Nephron progenitor cell (in vitro differentiated cells): Measurements from ENCODE around the gene PUM2.

Experiments
- DNase-seq: peaks from one replicate; pipeline ENCODE4 v3.0.0; 2021
- H3K27ac Mint-ChIP-seq: 2 replicates; pipeline ENCODE4 v1.8.0; 2021; ENCODE audit warnings: mild to moderate bottlenecking, moderate library complexity, mixed read lengths
- H3K27me3 Mint-ChIP-seq: 2 replicates; pipeline ENCODE4 v1.8.0; 2021; ENCODE audit warnings: mild to moderate bottlenecking, low read depth, mixed read lengths; ENCODE audit not compliant: poor library complexity
- H3K36me3 Mint-ChIP-seq: 2 replicates; pipeline ENCODE4 v1.8.0; 2021; ENCODE audit warnings: low read depth, mixed read lengths
- H3K4me1 Mint-ChIP-seq: 2 replicates; pipeline ENCODE4 v1.8.0; 2021; ENCODE audit warnings: mixed read lengths
- H3K4me3 Mint-ChIP-seq: 2 replicates; pipeline ENCODE4 v1.8.0; 2021; ENCODE audit warnings: mild to moderate bottlenecking, moderate library complexity, mixed read lengths
- H3K9me3 Mint-ChIP-seq: 2 replicates; pipeline ENCODE4 v1.8.0; 2021; ENCODE audit warnings: mild to moderate bottlenecking, moderate library complexity, mixed read lengths
- TF ChIP-seq, protein P1 (sequence below): fragments of 200-600 bp; sonication (generic); IDR thresholded peaks from 2 replicates; pipeline ENCODE4 v1.5.0; 2021; ENCODE audit warnings: antibody characterized with exemption

Gene PUM2

DNA sequence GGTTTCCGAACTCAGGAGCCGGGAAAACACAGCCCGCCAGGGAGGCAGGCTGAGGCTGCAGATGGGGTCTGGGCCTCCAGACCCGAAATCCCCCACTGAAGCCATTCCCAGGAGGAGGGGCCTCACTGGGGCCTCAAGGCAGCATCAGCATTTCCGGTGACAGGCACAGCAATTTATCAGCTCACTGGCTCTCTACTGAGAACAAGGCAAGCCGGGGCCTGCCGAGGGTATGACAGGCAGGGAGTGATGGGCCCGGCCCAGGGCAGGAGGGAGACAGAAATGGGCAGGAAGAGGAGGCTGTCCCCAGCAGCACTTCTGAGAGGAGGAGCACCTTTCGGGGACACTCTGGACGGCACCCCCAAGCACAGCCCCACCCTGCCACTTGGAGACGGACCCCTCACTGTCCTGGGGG is 138.2 kb downstream of the PUM2 start:
- no peaks in the 10 kb centered on the region for H3K36me3 Mint-ChIP-seq
- DNase-seq, result peak; percentile 57
- H3K4me1 Mint-ChIP-seq, result peaks cover 91% of the 10 kb centered on the region
- peak overlapping the region; percentile 39 for H3K27ac Mint-ChIP-seq
- H3K4me3 Mint-ChIP-seq, result peak overlapping the region; percentile 20
- peaks cover 16% of the 10 kb centered on the region for H3K27me3 Mint-ChIP-seq
- TF ChIP-seq, protein P1, sequence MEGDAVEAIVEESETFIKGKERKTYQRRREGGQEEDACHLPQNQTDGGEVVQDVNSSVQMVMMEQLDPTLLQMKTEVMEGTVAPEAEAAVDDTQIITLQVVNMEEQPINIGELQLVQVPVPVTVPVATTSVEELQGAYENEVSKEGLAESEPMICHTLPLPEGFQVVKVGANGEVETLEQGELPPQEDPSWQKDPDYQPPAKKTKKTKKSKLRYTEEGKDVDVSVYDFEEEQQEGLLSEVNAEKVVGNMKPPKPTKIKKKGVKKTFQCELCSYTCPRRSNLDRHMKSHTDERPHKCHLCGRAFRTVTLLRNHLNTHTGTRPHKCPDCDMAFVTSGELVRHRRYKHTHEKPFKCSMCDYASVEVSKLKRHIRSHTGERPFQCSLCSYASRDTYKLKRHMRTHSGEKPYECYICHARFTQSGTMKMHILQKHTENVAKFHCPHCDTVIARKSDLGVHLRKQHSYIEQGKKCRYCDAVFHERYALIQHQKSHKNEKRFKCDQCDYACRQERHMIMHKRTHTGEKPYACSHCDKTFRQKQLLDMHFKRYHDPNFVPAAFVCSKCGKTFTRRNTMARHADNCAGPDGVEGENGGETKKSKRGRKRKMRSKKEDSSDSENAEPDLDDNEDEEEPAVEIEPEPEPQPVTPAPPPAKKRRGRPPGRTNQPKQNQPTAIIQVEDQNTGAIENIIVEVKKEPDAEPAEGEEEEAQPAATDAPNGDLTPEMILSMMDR, result no peak
- H3K9me3 Mint-ChIP-seq, result no peaks in the 10 kb centered on the region

DNA sequence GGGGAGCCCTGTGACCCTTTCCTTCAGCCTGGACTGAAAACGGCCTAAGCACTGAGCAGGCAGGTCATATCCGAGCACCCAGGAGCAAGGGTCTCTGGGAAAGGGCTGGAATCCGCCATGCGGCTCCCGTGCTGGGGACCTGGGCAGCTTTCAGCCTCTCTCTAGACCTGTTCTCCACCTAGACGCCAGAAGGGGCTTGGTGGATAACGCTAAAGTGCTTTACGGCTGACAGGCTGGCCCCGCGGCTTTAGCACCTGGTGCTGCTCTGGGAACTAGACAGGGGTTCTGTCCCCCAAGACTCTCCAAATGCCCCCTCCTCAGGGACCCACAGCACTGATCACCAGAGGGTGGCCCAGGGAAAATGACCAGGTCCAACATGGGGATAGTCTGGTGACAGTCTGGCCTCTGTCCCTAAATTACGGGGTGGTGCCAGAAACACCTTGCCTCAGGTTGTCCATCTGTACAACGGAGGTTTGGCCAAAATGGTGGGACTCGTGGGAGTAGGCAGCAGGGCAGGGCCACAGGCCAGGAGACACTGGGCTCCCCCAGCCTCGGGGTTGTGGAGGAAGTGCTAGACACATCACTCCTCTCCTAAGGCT is 138.7 kb downstream of the PUM2 start:
- Mint-ChIP-seq H3K9me3 (no peaks in the 10 kb centered on the region), H3K4me3 (no peak overlapping the region), H3K36me3 (no peaks in the 10 kb centered on the region), H3K27me3 (peaks cover 13% of the 10 kb centered on the region), H3K4me1 (peaks cover 91% of the 10 kb centered on the region), H3K27ac (peak overlapping the region; percentile 39)
- no peak for DNase-seq
- TF ChIP-seq, protein P1, result no peak

DNA sequence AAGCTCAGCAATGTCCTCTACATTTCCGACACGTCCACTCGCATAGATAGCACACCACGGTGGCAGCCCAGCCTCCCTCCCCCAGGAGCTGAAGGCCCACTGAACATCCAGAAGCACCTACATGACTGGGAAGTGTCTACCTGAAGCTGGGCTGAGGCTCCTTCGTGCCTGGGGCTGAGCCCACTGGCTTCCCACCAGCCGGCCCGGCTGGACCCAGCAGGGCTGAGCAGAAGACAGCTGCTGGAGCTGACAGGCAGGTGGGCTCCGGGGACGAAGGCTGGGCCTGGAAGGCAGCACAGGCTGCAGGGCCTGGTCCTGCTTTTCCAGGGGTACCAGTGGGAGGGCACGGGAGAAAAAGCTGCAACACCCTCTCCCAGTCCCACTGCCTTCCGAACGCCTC is 139.2 kb downstream of the PUM2 start:
- Mint-ChIP-seq H3K36me3 (no peaks in the 10 kb centered on the region), H3K27ac (no peak overlapping the region), H3K4me1 (peaks cover 91% of the 10 kb centered on the region), H3K9me3 (no peaks in the 10 kb centered on the region), H3K4me3 (no peak overlapping the region), H3K27me3 (peaks cover 13% of the 10 kb centered on the region)
- DNase-seq, result no peak
- TF ChIP-seq, protein P1, result no peak

DNA sequence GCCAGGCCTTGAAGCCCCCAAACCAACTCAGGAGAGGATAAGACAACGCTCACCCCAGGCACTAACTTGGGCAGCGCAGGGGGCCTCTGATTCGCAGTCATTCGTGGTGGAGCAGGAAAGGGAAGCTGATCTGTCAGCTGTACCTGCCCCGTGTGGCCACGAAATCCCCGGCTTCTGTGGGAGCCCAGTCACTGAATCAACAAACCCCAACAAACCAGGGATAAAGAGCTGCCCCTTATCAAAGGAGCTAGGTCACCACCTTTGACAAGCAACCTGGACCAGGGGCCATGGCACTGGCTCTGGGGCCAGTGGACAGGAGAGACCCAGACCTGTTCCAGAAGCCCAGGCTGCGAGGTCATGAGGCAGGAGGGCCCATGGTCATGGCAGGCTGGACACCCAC is 140.2 kb downstream of the PUM2 start:
- H3K4me3 Mint-ChIP-seq, result no peak overlapping the region
- no peaks in the 10 kb centered on the region for H3K36me3 Mint-ChIP-seq
- H3K27me3 Mint-ChIP-seq, result peaks cover 10% of the 10 kb centered on the region
- H3K4me1 Mint-ChIP-seq, result peaks cover 87% of the 10 kb centered on the region
- peak overlapping the region; percentile 87 for H3K27ac Mint-ChIP-seq
- no peak for DNase-seq
- no peaks in the 10 kb centered on the region for H3K9me3 Mint-ChIP-seq
- TF ChIP-seq, protein P1, result no peak

DNA sequence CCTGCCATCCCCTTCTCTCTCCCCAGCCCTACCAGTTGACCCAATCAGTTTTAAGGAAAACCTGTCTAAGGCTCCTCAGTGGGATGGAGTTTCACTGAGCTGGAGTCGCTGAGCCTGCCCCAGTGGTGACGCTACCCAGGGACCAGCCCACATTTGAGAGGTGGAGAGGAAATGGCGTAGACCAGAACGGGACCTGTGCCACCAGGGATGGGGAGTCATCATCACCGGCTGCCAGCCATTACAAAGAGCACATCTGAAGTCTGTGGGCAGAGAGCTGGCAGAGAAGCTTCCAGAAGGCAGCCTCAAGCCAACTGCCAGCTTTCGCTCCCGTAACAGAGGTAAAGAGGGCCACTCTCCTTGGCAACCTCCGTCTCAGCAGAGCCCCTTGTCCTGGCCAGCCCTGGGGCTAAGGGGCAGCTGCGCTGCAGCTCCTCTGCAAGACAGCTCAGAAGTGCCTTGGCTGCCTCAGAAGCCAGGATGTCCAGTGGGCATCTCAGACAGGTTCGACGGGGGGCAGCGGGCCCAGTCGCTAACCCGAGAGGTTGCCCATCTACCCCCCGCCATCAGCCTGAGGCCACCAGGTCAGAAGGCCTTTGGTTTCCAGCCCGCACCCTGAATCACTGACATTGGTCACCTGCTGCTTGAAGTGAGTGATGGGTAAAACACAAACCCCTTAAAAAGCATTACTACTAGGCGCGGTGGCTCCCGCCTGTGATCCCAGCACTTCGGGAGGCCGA is 141.1 kb downstream of the PUM2 start:
- no peak overlapping the region for H3K4me3 Mint-ChIP-seq
- DNase-seq, result no peak
- H3K4me1 Mint-ChIP-seq, result peaks cover 78% of the 10 kb centered on the region
- H3K9me3 Mint-ChIP-seq, result no peaks in the 10 kb centered on the region
- H3K36me3 Mint-ChIP-seq, result peaks cover 2% of the 10 kb centered on the region
- H3K27ac Mint-ChIP-seq, result peak overlapping the region; percentile 74
- H3K27me3 Mint-ChIP-seq, result peaks cover 9% of the 10 kb centered on the region
- TF ChIP-seq, protein P1, result no peak

DNA sequence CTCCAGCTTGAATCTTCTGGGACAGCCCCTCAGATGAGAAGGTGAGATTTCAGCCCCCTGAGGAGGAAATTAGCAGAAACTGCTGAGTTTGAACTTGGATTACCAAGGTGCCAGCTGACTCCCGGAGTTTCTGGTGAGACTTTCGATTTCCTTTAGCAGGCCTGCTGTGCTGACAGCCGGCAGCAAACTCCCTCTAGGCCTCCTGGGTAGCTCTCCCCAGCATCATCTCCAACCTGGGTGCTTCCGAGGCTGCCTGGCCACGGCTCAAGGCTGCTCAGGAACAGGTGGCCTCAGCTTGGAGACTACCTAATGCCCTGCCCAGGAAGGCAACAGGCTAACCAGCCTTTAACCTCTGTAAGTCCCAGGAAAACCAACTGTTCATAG is 142.2 kb downstream of the PUM2 start:
- TF ChIP-seq, protein P1, result no peak
- no peak overlapping the region for H3K4me3 Mint-ChIP-seq
- H3K9me3 Mint-ChIP-seq, result no peaks in the 10 kb centered on the region
- no peak for DNase-seq
- H3K4me1 Mint-ChIP-seq, result peaks cover 67% of the 10 kb centered on the region
- H3K27ac Mint-ChIP-seq, result peak overlapping the region; percentile 96
- H3K36me3 Mint-ChIP-seq, result peaks cover 7% of the 10 kb centered on the region
- peaks cover 6% of the 10 kb centered on the region for H3K27me3 Mint-ChIP-seq
